Measurements from ENCODE around the gene SIGLEC12.

Gene SIGLEC12

GRCh38 chr19:51548891-51549305 lies 47.3 kb upstream of the SIGLEC12 start:
- TF ChIP-seq CTCF (IDR thresholded peaks at IDR 0.05; ENCODE audit: borderline replicate concordance, extremely low read depth, low read length, poor library complexity, severe bottlenecking) = no peak
- TF ChIP-seq EZH2 (IDR thresholded peaks at IDR 0.05; ENCODE audit: borderline replicate concordance, low read depth, low read length, severe bottlenecking) = no peak
- no peaks in the 10 kb centered on the region for H3K4me1 ChIP-seq (ENCODE audit: insufficient read depth, low read length)
- no peaks in the 10 kb centered on the region for H3K36me3 ChIP-seq (ENCODE audit: insufficient read depth, low read length)
- H4K20me1 ChIP-seq (ENCODE audit: insufficient read depth, low read length) = peaks cover 4% of the 10 kb centered on the region
- H2AFZ ChIP-seq (ENCODE audit: low read depth, low read length) = no peak overlapping the region
- no peaks in the 10 kb centered on the region for H3K79me2 ChIP-seq (ENCODE audit: insufficient read depth, low read length)
- H3K4me3 ChIP-seq (ENCODE audit: low read depth in 1 of 2, low read length in 2 of 2) = no peak overlapping the region
- no peak overlapping the region for H3K4me2 ChIP-seq (ENCODE audit: insufficient read depth, low read length)
- peaks cover 23% of the 10 kb centered on the region for H3K27me3 ChIP-seq (ENCODE audit: insufficient read depth, low read length, poor library complexity)
- no peak overlapping the region for H3K27ac ChIP-seq (ENCODE audit: low read length)
- ATAC-seq (ENCODE audit: insufficient read depth, low read depth) (no peak), DNase-seq (no peak)
- no peaks in the 10 kb centered on the region for H3K9me3 ChIP-seq (ENCODE audit: insufficient read depth, low read length, severe bottlenecking)
- no peak overlapping the region for H3K9ac ChIP-seq (ENCODE audit: low read depth, low read length)

- DNase-seq = no peak
- H3K27ac ChIP-seq (ENCODE audit: low read length) = no peak overlapping the region
- peaks cover 3% of the 10 kb centered on the region for H4K20me1 ChIP-seq (ENCODE audit: insufficient read depth, low read length)
- no peaks in the 10 kb centered on the region for H3K36me3 ChIP-seq (ENCODE audit: insufficient read depth, low read length)
- ATAC-seq (ENCODE audit: insufficient read depth, low read depth) = no peak
- H3K9me3 ChIP-seq (ENCODE audit: insufficient read depth, low read length, severe bottlenecking) = no peaks in the 10 kb centered on the region
- H2AFZ ChIP-seq (ENCODE audit: low read depth, low read length) = no peak overlapping the region
- no peak overlapping the region for H3K4me3 ChIP-seq (ENCODE audit: low read depth in 1 of 2, low read length in 2 of 2)
- H3K27me3 ChIP-seq (ENCODE audit: insufficient read depth, low read length, poor library complexity) = peaks cover 23% of the 10 kb centered on the region
- no peaks in the 10 kb centered on the region for H3K79me2 ChIP-seq (ENCODE audit: insufficient read depth, low read length)
- no peak overlapping the region for H3K9ac ChIP-seq (ENCODE audit: low read depth, low read length)
- H3K4me2 ChIP-seq (ENCODE audit: insufficient read depth, low read length) = no peak overlapping the region
- no peaks in the 10 kb centered on the region for H3K4me1 ChIP-seq (ENCODE audit: insufficient read depth, low read length)
- TF ChIP-seq CTCF (IDR thresholded peaks at IDR 0.05; ENCODE audit: borderline replicate concordance, extremely low read depth, low read length, poor library complexity, severe bottlenecking) (no peak), EZH2 (IDR thresholded peaks at IDR 0.05; ENCODE audit: borderline replicate concordance, low read depth, low read length, severe bottlenecking) (no peak)
Measured at GRCh38 chr19:51548213-51548651, 46.6 kb upstream of the SIGLEC12 start.

- DNase-seq = no peak
- Histone ChIP-seq H2AFZ (ENCODE audit: low read depth, low read length) (no peak overlapping the region), H3K4me1 (ENCODE audit: insufficient read depth, low read length) (no peaks in the 10 kb centered on the region), H3K9ac (ENCODE audit: low read depth, low read length) (no peak overlapping the region), H3K4me2 (ENCODE audit: insufficient read depth, low read length) (no peak overlapping the region), H3K27ac (ENCODE audit: low read length) (no peak overlapping the region), H3K79me2 (ENCODE audit: insufficient read depth, low read length) (no peaks in the 10 kb centered on the region), H3K36me3 (ENCODE audit: insufficient read depth, low read length) (no peaks in the 10 kb centered on the region), H4K20me1 (ENCODE audit: insufficient read depth, low read length) (no peaks in the 10 kb centered on the region; the same call in 1 of the 2 replicates), H3K27me3 (ENCODE audit: insufficient read depth, low read length, poor library complexity) (peaks cover 23% of the 10 kb centered on the region), H3K4me3 (ENCODE audit: low read depth in 1 of 2, low read length in 2 of 2) (no peak overlapping the region), H3K9me3 (ENCODE audit: insufficient read depth, low read length, severe bottlenecking) (no peaks in the 10 kb centered on the region)
- TF ChIP-seq CTCF (IDR thresholded peaks at IDR 0.05; ENCODE audit: borderline replicate concordance, extremely low read depth, low read length, poor library complexity, severe bottlenecking) (no peak), EZH2 (IDR thresholded peaks at IDR 0.05; ENCODE audit: borderline replicate concordance, low read depth, low read length, severe bottlenecking) (no peak)
- no peak for ATAC-seq (ENCODE audit: insufficient read depth, low read depth)
Measured at GRCh38 chr19:51547397-51548212, 46.0 kb upstream of the SIGLEC12 start.
